Suprapubic skin (tissue), 4 donors: ENCODE measurements around the gene GJC2. TPM values are rescaled to one million over a fixed set of nuclear protein-coding genes. Genes with fewer than 3 reads are reported as not detected.
"Not testable (repeated sequence)": the region's sequence is repeated elsewhere in the genome, so short reads cannot be mapped to it uniquely, and the experiment has no call there.

Experiments
- DNase-seq, 2 donors: peaks; one replicate each; pipeline ENCODE4 v3.0.0-alpha.2; 2019; ENCODE audit warnings: low spot score in 2 of 2
- H3K27ac ChIP-seq: fragments of 200-600 bp; sonication (generic); one replicate; pipeline ENCODE4 v1.5.1; 2019
- H3K27me3 ChIP-seq: fragments of 200-600 bp; sonication (generic); one replicate; pipeline ENCODE4 v1.5.1; 2019
- H3K36me3 ChIP-seq: fragments of 200-600 bp; sonication (generic); one replicate; pipeline ENCODE4 v1.5.1; 2019
- H3K4me1 ChIP-seq: fragments of 200-600 bp; sonication (generic); one replicate; pipeline ENCODE4 v1.5.1; 2019
- H3K4me3 ChIP-seq: fragments of 200-600 bp; sonication (generic); one replicate; pipeline ENCODE4 v1.5.1; 2019; ENCODE audit warnings: mild to moderate bottlenecking
- H3K9me3 ChIP-seq: fragments of 200-600 bp; sonication (generic); one replicate; pipeline ENCODE4 v1.5.1; 2019
- EP300 ChIP-seq: sonication (generic); formaldehyde crosslinking; IDR thresholded peaks from one replicate; pipeline ENCODE4 v1.6.1; 2017; ENCODE audit warnings: antibody characterized with exemption
- POLR2A ChIP-seq, 2 donors: fragments of 450-650 bp; IDR thresholded peaks; one replicate each; pipeline ENCODE4 v1.6.1; 2017; ENCODE audit warnings: antibody characterized with exemption in 2 of 2, mild to moderate bottlenecking in 2 of 2, moderate library complexity in 2 of 2
- POLR2AphosphoS5 ChIP-seq, 3 donors: sonication (generic); formaldehyde crosslinking; IDR thresholded peaks; one replicate each; pipeline ENCODE4 v1.6.1; 2017; ENCODE audit warnings: antibody characterized with exemption in 3 of 3
- WGBS: methylation state at CpG from one replicate; pipeline ENCODE4 v1.1.5; 2018; 5-methylcytosine and 5-hydroxymethylcytosine counted together
- total RNA-seq, 4 donors: library from RNA; depleted of rRNA; stranded (reverse); fragments of >200 nt; gene quantifications; one replicate each; pipeline ENCODE4 v1.1.0, GENCODE V29; 2016
- TF ChIP-seq, protein P1 (sequence below), 2 donors: fragments of 200-600 bp in 1 of 2; fragments of 450-650 bp in 1 of 2; sonication (generic) in 1 of 2; IDR thresholded peaks; one replicate each; pipeline ENCODE4 v1.5.1; 2016 to 2019; ENCODE audit warnings: antibody characterized with exemption in 2 of 2, mild to moderate bottlenecking in 1 of 2, moderate library complexity in 1 of 2

The GJC2 gene
- total RNA-seq, 4 donors from 2014 or later = 2.5 to 3.6 (median 3.0) TPM

DNA sequence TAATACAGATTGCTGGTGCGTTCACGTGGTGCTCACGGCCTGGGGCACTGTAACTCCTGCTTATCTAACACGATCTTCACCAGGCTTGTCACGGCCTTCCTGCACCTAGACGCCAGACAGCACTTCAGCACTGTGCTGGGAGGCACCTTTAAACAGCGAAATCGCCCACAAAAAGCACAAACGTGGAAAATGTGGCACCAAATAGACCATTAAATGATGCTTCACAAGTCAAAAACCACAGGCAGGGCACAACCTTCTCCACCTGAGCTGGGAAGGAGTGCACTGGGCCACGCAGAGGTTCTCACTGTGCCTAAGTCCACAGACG is 35.9 kb downstream of the GJC2 start:
- no peak for TF ChIP-seq EP300
- no peak for TF ChIP-seq POLR2AphosphoS5 (IDR thresholded peaks at IDR 0.05)
- TF ChIP-seq, protein P1, sequence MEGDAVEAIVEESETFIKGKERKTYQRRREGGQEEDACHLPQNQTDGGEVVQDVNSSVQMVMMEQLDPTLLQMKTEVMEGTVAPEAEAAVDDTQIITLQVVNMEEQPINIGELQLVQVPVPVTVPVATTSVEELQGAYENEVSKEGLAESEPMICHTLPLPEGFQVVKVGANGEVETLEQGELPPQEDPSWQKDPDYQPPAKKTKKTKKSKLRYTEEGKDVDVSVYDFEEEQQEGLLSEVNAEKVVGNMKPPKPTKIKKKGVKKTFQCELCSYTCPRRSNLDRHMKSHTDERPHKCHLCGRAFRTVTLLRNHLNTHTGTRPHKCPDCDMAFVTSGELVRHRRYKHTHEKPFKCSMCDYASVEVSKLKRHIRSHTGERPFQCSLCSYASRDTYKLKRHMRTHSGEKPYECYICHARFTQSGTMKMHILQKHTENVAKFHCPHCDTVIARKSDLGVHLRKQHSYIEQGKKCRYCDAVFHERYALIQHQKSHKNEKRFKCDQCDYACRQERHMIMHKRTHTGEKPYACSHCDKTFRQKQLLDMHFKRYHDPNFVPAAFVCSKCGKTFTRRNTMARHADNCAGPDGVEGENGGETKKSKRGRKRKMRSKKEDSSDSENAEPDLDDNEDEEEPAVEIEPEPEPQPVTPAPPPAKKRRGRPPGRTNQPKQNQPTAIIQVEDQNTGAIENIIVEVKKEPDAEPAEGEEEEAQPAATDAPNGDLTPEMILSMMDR (IDR thresholded peaks at IDR 0.05) = no peak
- TF ChIP-seq POLR2A (IDR thresholded peaks at IDR 0.05) = no peak
- H3K9me3 ChIP-seq = no peaks in the 10 kb centered on the region
- no peak overlapping the region for H3K27ac ChIP-seq
- peaks cover 4% of the 10 kb centered on the region for H3K36me3 ChIP-seq
- H3K4me1 ChIP-seq = no peaks in the 10 kb centered on the region
- no peaks in the 10 kb centered on the region for H3K27me3 ChIP-seq
- DNase-seq = peak; percentile 18 to 52
- 62% methylated on average over 11 of the region's 11 CpGs for WGBS
- H3K4me3 ChIP-seq = no peak overlapping the region

DNA sequence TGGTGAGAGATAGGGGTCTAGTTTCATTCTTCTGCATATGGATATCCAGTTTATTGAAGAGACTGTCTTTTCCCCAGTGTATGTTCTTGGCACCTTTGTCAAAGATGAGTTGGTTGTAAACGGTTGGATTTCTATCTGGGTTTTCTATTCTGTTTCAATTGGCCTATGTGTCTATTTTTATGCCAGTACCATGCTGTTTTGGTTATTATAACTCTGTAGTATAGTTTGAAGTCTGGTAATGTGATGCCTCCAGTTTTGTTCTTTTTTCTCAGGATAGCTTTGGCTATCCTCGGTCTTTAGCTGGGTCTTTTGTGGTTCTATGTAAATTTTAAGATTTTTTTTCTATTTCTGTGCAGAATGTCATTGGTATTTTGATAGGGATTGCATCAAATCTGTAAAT is 38.5 kb downstream of the GJC2 start:
- not testable (repeated sequence) for H3K9me3 ChIP-seq, H3K4me1 ChIP-seq, H3K36me3 ChIP-seq, DNase-seq, H3K27ac ChIP-seq, H3K4me3 ChIP-seq, H3K27me3 ChIP-seq
- 90% methylated on average over 2 of the region's 2 CpGs for WGBS

DNA sequence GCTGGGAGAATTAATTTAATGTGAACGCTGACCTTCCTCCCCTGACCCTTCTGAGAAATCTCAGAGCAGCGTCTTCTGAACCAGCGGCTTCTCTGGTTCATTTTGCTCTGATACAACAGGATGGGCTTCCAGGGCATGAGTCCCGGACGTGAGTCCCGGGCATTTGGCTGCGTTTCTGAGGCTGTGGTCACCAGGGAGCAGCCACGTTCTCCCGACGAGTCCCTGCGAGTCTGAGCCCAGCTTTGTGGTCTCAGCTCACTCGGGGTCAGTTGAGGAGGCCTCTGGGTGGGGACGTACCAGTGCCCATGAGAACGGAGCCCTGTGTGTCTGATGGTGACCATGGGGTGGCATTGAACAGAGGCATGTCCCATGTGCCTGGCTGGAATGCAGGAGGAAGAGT is 40.5 kb downstream of the GJC2 start:
- H3K4me1 ChIP-seq = no peaks in the 10 kb centered on the region
- DNase-seq = peak; percentile 42 to 43
- no peak overlapping the region for H3K4me3 ChIP-seq
- no peak overlapping the region for H3K27ac ChIP-seq
- H3K9me3 ChIP-seq = no peaks in the 10 kb centered on the region
- TF ChIP-seq POLR2A (IDR thresholded peaks at IDR 0.05) (no peak), POLR2AphosphoS5 (IDR thresholded peaks at IDR 0.05) (no peak), EP300 (no peak)
- TF ChIP-seq, protein P1 (IDR thresholded peaks at IDR 0.05) = no peak
- peaks cover 4% of the 10 kb centered on the region for H3K36me3 ChIP-seq
- H3K27me3 ChIP-seq = no peaks in the 10 kb centered on the region
- 92% methylated on average over 14 of the region's 14 CpGs for whole genome bisulfite sequencing

DNA sequence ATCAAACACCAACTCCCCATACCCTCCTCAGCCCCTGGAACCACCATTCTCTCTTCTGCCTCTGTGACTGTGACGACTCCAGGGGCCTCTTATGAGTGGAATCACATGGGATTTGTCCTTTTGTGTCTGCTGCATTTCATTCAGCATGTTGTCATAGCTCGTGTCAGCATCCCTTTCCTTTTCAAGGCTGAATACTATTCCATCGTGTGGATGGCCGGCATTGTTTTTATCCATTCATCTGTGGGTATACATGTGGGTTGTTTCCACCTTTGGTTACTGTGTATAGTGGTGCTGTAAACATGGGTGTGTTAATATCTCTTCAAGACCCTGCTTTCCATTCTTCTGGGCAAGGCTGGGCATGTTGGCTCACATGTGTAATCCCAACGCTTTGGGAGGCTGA is 41.0 kb downstream of the GJC2 start:
- Histone ChIP-seq H3K4me3 (no peak overlapping the region), H3K36me3 (peaks cover 4% of the 10 kb centered on the region), H3K27ac (no peak overlapping the region), H3K27me3 (no peaks in the 10 kb centered on the region), H3K4me1 (no peaks in the 10 kb centered on the region), H3K9me3 (no peaks in the 10 kb centered on the region)
- DNase-seq = peak; percentile 16 to 28
- TF ChIP-seq, protein P1 (IDR thresholded peaks at IDR 0.05) = no peak
- no peak for TF ChIP-seq POLR2AphosphoS5 (IDR thresholded peaks at IDR 0.05)
- TF ChIP-seq EP300 = no peak
- no peak for TF ChIP-seq POLR2A (IDR thresholded peaks at IDR 0.05)
- 94% methylated on average over 5 of the region's 5 CpGs for WGBS

DNA sequence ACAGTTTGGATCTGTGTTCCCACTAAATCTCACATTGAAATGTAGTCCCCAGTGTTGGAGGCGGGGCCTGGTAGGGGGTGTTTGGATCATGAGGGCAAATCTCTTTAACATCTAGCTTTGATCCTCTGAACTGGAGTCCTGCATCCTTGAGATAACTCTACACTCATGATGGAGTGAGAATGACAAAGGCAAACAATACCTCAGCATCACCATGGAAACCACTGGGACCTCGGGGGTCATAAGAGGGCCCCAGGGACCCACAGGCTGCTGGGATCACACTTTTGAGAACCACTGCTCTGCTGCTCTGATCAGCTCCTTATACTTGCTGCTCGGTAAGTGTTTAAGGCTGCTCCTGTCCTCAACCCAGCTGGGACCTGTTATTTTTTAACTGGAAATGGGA is 44.7 kb downstream of the GJC2 start:
- TF ChIP-seq POLR2A (IDR thresholded peaks at IDR 0.05) (no peak), EP300 (no peak), POLR2AphosphoS5 (IDR thresholded peaks at IDR 0.05) (no peak)
- TF ChIP-seq, protein P1 (IDR thresholded peaks at IDR 0.05) = no peak
- Histone ChIP-seq H3K9me3 (peaks cover 10% of the 10 kb centered on the region), H3K4me3 (no peak overlapping the region), H3K4me1 (no peaks in the 10 kb centered on the region), H3K27me3 (no peaks in the 10 kb centered on the region), H3K27ac (no peak overlapping the region), H3K36me3 (no peaks in the 10 kb centered on the region)
- peak; percentile 5 to 38 for DNase-seq
- 88% methylated on average over 3 of the region's 3 CpGs for WGBS
